ENCODE data around the gene CUX1. TPM values are rescaled to one million over a fixed set of nuclear protein-coding genes. Genes with fewer than 3 reads are reported as not detected.
A peak's percentile ranks its signal among the peaks of the same experiment; 100 is the strongest.

CUX1 gene
- total RNA-seq, 4 donors from 2014 or later, result 52.5 to 93.6 (median 63.7) TPM

DNA sequence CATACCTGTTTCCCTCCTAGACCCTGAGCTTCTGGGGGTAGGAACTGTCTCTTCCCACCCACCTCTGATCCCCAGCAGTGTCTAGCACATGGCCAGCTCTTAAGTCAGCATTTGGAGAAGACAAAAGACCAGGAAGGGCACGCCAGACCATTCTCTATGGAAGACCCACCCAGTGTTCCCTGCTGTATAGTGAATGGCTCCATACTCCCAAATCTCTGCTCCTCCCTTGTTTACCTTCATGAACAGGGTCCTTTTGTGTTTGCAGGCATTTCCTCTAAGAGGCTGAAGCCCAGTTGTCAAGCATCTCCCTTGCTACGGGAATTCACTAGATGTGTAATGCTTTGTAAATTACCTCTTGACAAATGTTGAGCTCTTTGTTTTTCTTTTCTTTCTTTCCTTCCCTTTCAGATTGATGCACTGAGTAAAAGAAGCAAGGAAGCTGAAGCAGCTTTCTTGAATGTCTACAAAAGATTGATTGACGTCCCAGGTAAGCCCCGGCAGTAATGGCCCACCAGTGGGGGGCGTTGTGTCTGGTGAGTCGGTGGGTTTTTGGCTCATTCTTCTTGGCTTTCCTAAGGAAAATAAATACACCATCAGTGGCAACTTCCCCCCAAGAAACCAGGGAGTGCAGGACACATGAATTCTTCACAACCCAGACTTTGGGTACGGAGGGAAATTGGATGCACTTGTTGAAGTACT lies 252.7 kb downstream of the CUX1 start:
- Histone ChIP-seq H3K4me3 (no peak overlapping the region), H3K4me1 (peaks cover 2% of the 10 kb centered on the region), H3K36me3 (peaks cover 30% of the 10 kb centered on the region), H3K9me3 (no peaks in the 10 kb centered on the region), H3K27me3 (no peaks in the 10 kb centered on the region), H3K27ac (no peak overlapping the region)
- 88% methylated on average over 7 of the region's 7 CpGs for WGBS
- no peak for DNase-seq (ENCODE audit: low spot score in 2 of 2)
- TF ChIP-seq POLR2A (IDR thresholded peaks at IDR 0.05) (no peak), POLR2AphosphoS5 (IDR thresholded peaks at IDR 0.05) (no peak), EP300 (IDR thresholded peaks at IDR 0.05) (no peak)
- TF ChIP-seq, protein P1, sequence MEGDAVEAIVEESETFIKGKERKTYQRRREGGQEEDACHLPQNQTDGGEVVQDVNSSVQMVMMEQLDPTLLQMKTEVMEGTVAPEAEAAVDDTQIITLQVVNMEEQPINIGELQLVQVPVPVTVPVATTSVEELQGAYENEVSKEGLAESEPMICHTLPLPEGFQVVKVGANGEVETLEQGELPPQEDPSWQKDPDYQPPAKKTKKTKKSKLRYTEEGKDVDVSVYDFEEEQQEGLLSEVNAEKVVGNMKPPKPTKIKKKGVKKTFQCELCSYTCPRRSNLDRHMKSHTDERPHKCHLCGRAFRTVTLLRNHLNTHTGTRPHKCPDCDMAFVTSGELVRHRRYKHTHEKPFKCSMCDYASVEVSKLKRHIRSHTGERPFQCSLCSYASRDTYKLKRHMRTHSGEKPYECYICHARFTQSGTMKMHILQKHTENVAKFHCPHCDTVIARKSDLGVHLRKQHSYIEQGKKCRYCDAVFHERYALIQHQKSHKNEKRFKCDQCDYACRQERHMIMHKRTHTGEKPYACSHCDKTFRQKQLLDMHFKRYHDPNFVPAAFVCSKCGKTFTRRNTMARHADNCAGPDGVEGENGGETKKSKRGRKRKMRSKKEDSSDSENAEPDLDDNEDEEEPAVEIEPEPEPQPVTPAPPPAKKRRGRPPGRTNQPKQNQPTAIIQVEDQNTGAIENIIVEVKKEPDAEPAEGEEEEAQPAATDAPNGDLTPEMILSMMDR (IDR thresholded peaks at IDR 0.05), result no peak

DNA sequence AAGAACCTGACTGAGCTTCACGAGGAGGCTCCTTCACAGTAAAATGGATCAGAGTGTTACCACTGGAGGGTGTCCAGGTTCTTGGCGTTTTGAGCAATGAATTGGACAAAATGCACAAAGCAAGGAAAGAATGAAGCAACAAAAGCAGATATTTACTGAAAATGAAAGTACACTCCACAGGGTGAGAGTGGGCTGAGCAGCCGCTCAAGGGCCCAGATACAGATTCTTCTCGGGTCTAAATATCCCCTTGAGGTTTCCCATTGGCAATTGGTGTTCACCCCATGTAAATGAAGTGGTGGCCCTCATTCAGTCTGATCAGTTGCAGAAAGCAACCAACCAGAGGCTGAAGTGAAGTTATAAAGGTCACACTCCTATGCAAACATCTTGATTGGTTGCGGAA lies 254.6 kb downstream of the CUX1 start:
- Histone ChIP-seq H3K36me3 (peaks cover 30% of the 10 kb centered on the region), H3K4me1 (no peaks in the 10 kb centered on the region), H3K27ac (no peak overlapping the region), H3K27me3 (no peaks in the 10 kb centered on the region), H3K9me3 (no peaks in the 10 kb centered on the region), H3K4me3 (no peak overlapping the region)
- DNase-seq (ENCODE audit: low spot score in 2 of 2), result no peak
- TF ChIP-seq POLR2A (IDR thresholded peaks at IDR 0.05) (no peak), POLR2AphosphoS5 (IDR thresholded peaks at IDR 0.05) (no peak), EP300 (IDR thresholded peaks at IDR 0.05) (no peak)
- TF ChIP-seq, protein P1 (IDR thresholded peaks at IDR 0.05), result no peak
- 99% methylated on average over 5 of the region's 5 CpGs for WGBS

DNA sequence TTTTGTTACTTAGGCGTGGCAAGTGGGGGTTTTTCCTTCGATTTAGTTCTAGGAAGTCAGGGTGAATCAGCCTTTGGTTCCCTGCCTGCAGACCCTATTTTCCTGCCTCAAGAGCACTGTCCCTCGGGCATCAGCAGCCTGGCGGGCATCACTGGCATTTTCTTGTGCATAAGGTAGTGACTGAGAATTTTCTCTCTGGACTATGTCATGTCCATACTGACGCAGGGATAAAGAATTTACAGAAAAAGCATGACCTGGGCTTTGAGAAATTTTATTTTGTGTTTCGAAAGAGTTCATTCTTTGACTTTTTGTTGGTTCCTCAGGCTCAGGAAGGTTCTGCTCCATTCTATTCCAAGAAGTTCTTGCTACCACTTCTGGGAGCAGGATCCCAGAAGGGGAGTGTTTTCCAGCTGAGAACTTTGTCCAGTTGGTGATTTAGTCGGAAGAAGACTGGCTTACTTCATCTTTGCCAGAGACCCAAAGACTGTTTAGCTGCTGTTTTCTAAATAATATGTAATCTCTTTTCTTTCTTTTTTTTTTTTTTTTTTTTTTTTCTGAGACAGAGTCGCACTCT lies 255.3 kb downstream of the CUX1 start:
- H3K9me3 ChIP-seq, result no peaks in the 10 kb centered on the region
- 98% methylated on average over 8 of the region's 8 CpGs for WGBS
- no peaks in the 10 kb centered on the region for H3K4me1 ChIP-seq
- no peaks in the 10 kb centered on the region for H3K27me3 ChIP-seq
- no peak overlapping the region for H3K27ac ChIP-seq
- DNase-seq (ENCODE audit: low spot score in 2 of 2), result no peak
- no peak for TF ChIP-seq EP300 (IDR thresholded peaks at IDR 0.05)
- no peak for TF ChIP-seq POLR2A (IDR thresholded peaks at IDR 0.05)
- TF ChIP-seq POLR2AphosphoS5 (IDR thresholded peaks at IDR 0.05), result no peak
- TF ChIP-seq, protein P1 (IDR thresholded peaks at IDR 0.05), result no peak
- H3K4me3 ChIP-seq, result no peak overlapping the region
- H3K36me3 ChIP-seq, result peaks cover 30% of the 10 kb centered on the region

DNA sequence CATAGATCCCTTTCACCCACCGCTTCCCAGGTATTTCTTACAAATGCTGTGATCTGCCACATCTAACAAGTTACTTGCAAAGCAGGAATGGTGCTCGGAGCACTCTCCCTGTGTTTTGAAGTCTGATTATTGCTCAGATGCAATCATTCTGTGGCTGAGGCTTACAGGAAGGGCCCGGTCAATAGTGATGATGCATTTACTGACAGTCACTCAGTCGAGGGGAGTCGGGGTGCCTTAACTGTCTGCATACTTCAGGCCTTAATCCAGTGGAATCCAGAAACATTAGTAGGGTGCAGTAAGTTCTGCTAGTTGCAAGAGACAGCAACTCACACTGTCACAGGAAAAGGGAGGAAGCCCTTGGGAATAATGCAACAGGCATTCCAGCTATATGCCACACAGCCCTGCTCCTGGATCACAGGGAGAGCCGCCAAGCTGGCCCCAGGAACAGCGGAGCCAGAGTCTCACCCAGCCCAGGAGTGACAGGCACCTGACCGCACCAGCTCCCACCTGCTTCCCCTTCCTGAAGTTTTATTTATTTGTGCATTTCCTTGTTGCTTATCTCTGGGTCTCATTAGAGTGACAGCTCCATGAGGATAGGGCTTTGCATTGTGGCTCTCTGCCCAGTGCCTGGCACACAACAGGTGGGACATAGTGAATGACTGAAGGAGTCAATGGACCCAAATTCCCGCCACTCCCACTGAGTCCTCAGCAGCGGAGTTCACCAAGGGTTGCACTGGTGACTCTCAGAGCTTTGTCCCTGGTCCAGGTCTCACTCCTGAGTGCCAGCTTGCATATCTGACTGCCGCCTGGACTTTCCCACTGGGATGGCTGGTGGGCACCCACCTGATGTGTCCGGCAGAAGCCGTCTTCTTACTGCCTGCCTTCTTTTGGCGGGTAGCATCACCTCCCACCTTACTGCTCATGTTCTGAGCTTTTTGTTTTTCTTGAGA lies 256.8 kb downstream of the CUX1 start:
- Histone ChIP-seq H3K27ac (no peak overlapping the region), H3K9me3 (no peaks in the 10 kb centered on the region), H3K4me1 (no peaks in the 10 kb centered on the region), H3K4me3 (no peak overlapping the region), H3K36me3 (peaks cover 30% of the 10 kb centered on the region), H3K27me3 (no peaks in the 10 kb centered on the region)
- 91% methylated on average over 13 of the region's 14 CpGs for WGBS
- DNase-seq (ENCODE audit: low spot score in 2 of 2), result peak in 1 of 2 donors; percentile 24
- no peak for TF ChIP-seq POLR2A (IDR thresholded peaks at IDR 0.05)
- TF ChIP-seq POLR2AphosphoS5 (IDR thresholded peaks at IDR 0.05), result no peak
- TF ChIP-seq, protein P1 (IDR thresholded peaks at IDR 0.05), result no peak

DNA sequence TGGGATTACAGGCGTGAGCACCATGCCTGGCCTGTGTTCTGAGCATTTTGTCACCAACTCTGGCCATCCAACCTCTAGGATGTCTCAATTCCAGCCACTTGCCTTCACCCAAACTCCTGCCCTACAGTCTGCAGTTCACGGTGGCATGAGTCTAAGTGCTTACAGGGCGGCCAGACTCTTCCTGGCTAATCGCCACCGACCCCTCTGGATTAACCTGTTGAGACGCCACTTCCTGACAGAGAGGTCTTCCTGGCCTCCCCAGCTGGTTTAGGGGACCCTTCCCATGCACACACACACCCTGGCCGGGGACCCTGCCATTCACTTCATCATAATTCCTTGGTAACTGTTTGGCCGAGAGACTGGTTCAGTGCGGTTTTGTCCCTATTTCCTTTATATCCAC lies 257.7 kb downstream of the CUX1 start:
- TF ChIP-seq POLR2AphosphoS5 (IDR thresholded peaks at IDR 0.05), result no peak
- TF ChIP-seq EP300 (IDR thresholded peaks at IDR 0.05), result no peak
- TF ChIP-seq, protein P1 (IDR thresholded peaks at IDR 0.05), result no peak
- TF ChIP-seq POLR2A (IDR thresholded peaks at IDR 0.05), result no peak
- Histone ChIP-seq H3K4me1 (no peaks in the 10 kb centered on the region), H3K36me3 (peaks cover 27% of the 10 kb centered on the region), H3K27ac (no peak overlapping the region), H3K27me3 (no peaks in the 10 kb centered on the region), H3K9me3 (no peaks in the 10 kb centered on the region), H3K4me3 (no peak overlapping the region)
- no peak for DNase-seq (ENCODE audit: low spot score in 2 of 2)
- WGBS, result 97% methylated on average over 9 of the region's 9 CpGs

Data from suprapubic skin (tissue), 4 donors.